Activated CD4-positive, alpha-beta T cell treated with anti-CD3 and anti-CD28 coated beads, Interleukin-10, Interleukin-2, amounts not matched to agents 100 ng/mL and 50 ng/mL, durations not matched to agents 16 hours and 8 hours (primary cell): ENCODE measurements around the gene SMR3B.

Source experiments
- DNase-seq: peaks from one replicate; pipeline ENCODE4 v3.0.0-alpha.2; 2020

Gene SMR3B

DNA sequence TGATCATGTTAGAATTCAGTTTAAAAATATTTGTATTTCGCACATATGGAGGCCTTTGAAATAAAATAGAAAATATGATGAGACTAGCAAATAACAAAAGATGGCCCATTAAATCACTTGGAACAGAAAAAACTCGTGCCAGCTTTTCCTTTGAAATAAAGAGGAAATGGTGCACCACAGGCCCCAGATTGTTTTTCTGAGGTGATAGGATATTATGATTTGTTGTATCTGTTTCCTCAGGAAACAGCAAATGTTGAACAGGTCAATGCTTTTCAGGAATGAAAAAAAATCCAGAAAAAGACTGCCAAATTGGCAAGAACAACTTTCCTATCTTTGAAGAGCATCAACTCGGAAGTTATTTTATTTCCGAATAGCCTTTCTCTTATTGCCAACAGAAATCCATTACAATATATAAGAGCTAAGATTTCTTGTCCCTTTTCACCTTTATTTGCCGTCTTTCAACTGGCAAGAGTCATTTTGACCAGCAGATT, at the start of gene SMR3B:
Gene SMR3B (plus strand): TSS at position 441 of the 491 bp plus-strand sequence. CDS start 1,380 bp downstream, outside the sequence.
- no peak for DNase-seq

DNA sequence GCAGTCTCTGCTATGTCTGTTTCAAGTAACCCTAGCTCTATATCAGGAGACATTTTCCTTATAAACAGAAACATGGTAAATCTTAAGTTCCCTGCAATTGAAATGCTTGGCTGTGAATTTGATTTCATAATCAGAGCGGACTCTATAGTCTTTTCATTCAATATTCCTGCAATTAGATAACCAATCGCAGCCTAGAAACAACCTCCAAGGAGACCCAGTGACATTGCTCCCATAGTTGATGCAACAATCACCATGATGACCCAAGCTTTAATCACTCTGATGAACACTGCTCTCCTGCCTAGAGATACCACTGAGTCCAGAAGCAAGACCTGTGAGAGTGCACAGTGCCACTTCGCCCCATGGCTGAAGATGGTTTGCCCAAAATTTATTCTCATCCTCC, 48.2 kb upstream of the SMR3B start, which contains the start of gene CABS1:
Gene CABS1 (plus strand): TSS at position 301 of the 400 bp plus-strand sequence. CDS start 59 bp downstream, at position 360.
- DNase-seq, result no peak

DNA sequence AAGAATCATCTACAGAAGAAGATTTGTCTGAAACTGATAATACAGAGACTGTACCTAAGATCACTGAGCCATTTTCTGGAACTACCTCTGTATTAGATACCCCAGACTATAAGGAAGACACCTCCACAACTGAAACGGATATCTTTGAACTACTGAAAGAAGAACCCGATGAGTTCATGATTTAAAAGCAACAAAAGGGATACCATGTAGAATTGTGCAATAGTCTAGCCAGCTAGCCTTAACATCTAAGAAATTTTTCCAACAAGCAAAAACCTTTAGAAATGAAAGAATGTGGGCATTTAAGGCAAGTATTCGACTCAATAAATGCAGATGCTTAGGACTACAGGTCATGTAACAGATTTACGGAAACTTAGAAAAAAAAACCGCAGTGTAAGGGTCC, 46.9 kb upstream of the SMR3B start:
- DNase-seq, result no peak

DNA sequence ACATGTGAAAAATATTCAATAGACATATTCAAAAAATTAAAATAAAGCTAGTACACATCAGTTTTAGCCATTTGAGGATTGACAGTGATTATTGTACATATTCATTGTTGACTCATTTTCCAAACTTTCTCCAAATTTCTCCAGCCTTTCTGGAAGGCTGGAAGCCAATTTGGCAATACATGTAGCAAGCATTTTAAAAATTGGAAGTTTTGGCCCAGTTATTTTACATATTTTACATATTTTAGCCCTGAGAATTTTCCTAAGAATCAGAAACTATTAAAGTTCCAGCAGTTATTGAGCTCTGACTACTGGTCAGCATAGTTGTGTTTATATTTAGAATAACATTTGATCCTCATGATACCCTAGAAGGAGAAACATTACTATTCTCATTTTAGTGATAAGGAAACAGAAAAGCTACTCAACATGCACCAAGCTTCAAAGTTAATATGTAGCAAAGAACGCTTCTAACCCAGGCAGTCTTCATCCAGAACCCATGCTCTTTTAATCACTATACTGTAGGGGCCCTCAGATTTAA, 45.0 kb upstream of the SMR3B start:
- no peak for DNase-seq

DNA sequence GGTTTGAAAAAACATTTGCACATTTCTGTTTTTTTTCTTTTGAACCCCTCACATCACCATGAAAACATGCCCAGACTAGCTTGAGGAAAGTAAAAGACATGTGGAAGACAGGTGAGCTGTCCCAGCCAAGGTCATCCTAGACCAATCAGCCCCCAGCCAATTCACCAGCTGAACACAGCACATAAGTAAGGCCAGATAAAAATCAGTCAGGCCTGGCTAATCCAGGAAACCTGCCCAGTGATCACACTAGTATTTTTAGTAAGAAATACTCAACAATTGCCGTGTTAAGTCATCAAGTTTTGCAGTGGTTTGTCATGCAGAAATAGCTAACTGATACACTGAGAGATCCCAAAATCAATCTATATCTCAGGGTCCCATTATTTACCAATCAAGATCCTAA, 26.7 kb upstream of the SMR3B start:
- no peak for DNase-seq

DNA sequence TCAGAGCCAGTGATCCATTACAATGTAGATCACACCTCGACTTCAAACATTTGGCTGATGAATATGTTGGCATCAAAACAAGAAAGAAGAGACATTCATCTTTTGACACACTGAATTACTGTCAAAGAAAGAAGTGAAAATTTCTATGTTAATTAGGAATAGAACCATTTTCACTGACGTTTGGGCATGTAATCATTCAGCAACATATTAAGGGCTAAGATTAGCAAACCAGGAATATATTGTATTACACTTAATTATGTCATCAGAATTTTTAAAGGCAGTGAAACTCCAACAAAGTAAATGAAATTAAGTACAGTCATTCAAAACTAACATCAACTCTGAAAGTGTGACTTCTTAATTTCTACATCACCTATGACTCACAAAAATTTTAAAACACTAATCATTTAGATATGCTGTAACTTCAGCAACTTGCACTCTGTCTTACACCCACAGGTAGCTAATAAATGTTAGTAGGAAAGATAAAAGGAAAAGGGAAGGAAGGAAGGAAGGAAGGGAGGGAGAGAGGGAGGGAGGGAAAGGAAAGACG, 23.7 kb upstream of the SMR3B start:
- no peak for DNase-seq

DNA sequence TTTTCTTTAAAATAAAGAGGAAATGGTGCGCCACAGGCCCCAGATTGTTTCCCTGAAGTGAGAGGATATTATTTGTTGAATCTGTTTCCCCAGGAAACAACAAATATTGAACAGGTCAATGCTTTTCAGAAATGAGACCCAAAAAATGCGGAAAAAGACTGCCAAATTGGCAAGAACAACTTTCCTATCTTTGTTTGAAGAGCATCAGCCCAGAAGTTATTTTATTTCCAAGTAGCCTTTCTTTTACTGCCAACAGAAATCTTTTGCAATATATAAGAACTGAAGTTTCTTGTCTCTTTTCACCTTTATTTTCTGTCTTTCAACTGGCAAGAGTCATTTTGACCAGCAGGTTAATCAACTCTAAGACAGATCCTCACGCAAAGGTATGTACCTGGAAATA, 22.5 kb upstream of the SMR3B start, which contains the start of gene SMR3A:
Gene SMR3A (plus strand): TSS at position 301 of the 400 bp plus-strand sequence. CDS start 1,356 bp downstream, outside the sequence.
- no peak for DNase-seq

DNA sequence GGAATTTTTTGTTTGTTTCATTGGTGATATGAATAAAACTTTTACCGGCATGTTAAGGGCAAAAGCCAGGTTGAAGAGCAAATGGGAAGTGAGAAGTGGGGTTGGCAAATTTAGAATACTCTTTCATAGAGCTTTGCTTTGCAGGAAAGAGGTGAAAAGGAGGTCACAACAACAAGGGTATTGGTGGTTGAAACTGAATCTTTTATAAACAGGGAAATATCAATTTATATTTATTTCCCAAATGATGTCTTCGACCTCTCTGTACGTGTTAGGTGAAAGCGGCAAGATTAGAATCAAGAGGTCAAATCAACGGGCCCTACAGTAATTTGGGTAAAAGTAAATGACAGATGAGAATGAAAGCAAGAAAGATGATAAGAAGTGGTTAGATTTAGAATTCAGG, 18.9 kb upstream of the SMR3B start:
- DNase-seq, result no peak

DNA sequence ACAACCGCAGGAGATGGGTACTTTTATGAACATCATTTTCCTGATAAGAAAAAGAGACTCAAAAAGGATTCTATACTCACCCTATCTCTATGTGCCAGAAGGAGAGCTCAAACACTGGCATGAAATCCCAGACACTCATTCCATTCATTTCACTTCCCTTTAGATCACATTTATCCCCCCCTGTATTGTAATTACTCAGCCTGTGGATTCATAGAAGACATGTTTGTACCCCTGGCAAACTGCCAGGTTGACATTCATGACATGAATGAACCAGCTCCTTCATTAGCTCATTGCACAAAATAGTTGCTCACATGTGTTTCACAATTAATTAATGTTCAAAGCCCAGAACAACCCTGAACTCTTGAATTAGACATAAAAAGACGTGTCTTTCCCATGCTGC, 17.5 kb upstream of the SMR3B start:
- DNase-seq, result no peak

DNA sequence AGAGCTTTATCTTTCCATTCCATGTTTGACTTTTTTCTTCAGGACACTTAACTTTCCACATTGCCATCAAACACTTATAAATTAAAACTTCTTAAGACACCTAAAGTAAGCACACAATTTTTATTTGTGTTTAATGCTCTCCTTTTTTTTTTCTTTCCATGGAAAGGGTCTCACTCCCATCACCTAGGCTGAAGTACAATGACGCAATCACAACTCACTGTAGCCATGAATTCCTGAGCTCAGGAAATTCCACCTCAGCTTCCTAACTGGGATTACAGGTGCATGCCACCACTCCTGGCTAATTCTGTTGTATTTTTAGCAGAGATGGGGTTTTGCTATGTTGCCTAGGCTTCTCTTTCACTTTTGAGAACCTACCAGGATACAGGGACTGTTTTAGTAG, 15.1 kb upstream of the SMR3B start:
- DNase-seq, result no peak

DNA sequence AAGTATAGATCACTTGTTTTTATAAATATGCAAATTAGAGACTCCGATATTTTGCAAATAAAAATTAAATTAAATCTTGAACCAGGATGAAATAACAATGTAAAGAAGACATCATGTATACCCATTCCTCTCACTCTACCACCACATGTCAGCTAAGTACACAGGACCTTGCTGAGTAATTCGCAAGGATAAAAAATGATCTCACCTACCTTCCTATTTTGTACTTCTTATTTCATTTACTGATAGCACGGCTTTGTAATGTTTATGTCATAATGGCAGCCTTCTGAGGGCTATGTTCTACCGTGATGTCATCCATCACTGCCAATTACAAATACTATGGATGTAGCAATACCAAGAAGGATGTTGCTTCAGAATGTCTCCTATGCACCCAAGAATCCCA, 10.9 kb upstream of the SMR3B start:
- DNase-seq, result no peak

DNA sequence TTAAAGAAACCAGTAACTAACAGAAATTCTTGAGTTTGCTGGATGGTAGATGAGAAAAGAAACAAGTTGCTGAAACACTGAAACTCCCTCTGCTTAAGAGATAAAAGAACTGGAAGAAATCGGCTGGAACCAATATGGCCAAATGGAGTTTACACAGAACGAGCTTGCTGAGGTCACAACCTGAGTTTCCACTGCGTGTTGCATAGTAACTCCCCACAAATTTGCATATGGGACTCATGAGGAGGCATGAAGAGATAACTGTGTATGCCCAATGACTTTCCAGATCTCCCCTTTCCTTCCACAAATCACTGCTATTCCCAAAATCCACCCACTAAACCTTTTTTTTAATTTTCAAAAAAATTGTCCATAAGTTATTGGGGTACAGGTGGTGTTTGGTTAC, 10.2 kb upstream of the SMR3B start:
- no peak for DNase-seq

DNA sequence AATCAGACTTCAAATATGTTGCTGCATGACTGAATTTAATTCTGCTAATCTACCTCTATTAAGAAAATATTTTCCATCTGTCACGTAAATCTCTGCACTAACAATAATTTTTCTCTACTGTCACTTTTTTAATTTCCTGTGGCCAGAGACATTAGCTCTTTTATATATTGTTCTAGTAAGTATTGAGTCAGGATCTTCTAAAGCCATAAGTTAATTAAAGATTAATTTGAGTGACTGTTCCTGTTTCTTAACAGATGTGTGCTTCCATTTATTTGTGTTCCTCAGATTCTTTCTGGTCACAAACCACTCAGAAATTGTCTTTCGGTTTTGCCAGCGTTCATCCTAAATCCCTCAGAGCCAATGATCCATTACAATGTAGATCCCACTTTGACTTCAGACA, 2.4 kb upstream of the SMR3B start:
- no peak for DNase-seq

DNA sequence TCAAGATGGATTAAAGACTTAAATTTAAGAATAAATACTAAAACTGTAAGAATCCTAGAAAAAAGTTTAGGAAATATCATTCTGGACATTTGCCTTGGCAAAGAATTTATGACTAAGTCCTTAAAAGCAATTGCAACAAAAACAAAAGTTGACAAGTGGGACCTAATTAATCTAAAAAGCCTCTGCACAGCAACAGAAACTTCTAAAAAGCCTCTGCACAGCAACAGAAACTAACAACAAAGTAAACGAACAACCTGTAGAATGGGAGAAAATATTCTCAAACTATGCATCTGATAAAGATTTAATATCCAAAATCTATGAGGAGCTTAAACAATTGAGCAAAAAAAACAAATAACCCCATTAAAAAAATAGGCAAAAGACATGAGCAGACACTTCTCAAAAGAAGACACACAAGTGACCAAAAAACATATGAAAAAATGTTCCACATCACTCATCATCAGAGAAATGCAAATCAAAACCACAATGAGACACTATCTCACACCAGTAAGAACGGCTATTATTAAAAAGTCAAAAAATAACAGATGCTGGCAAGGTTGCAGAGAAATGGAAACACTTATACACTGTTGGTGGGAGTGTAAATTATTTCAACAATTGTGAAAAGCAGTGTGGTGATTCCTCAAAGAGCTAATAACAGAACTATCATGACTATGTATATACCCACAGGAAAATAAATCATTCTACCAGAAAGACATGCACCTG, 9.3 kb downstream of the SMR3B start:
- no peak for DNase-seq

DNA sequence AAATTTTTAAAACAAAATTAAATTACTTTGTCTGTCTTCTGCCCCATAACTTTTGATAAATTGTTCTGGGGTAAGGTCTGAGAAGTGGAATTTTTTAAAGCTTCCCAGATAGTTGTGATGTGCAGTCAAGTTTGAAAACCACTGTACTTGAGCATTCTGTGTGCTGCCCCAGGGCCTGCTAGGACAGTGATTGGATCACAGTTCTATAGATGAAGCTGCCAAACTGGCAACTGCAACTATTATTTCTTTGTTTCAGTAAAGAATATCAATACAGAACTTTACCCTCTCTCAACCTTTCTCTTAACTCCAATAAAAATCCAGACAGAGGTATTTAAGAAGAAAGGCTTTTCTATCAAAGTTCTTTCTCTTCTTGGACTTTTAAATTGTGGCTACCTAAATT, 14.6 kb downstream of the SMR3B start, which contains the start of gene OPRPN:
Gene OPRPN (plus strand): TSS at position 361 of the 400 bp plus-strand sequence. CDS start 1,346 bp downstream, outside the sequence.
- DNase-seq, result no peak

DNA sequence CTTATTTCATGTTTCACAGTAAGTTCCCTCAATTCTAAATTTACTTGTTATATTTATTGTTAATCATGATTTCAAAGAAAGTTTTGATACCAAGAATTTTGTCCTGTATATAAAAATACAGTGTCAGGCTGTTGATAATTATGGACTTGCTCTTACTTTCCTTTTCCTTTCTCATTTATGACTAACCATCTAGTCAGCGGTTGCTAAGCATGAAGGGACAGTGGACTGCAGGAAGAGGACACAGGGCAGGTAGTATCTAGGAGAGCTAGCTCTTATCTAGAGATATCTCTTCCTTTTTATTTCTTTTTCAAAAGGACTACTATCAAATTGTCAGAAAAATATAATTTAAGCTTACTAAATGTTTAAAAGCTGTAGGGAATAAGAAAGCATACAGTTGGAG, 16.4 kb downstream of the SMR3B start:
- DNase-seq, result no peak

DNA sequence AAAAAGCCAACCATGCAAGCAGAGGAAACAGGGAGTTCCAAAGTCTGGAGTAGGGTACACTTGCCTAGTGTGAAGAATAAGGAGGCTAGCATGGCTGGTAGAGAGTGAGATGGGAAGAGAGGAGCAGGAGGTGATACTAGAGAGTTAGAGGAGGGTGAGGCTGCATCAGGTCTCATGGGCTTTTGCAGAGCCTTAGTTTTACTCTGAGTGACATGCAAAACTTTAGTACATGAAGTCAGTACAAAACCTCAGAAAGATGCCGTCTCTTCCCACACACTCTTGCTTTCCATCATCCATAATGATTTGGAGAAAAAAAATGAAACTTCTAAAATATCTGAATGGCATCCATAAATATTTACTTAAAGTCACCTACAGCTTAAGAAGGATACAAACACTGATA, 19.8 kb downstream of the SMR3B start:
- DNase-seq, result no peak

DNA sequence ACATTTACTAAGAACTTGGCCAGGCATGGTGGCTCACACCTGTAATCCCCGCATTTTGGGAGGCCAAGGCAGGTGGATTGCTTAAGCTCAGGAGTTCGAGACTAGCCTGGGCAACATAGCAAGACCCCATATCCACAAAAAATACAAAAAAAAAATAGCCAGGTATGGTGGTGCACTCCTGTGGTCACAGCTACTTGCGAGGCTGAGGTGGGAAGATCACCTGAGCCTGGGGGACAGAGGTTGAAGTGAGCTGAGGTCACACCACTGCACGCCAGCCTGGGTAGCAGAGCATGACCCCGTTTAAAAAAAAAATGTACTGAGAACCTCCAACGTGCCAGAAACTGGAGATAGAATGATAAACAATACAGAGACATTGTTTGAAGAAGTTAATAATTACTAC, 22.8 kb downstream of the SMR3B start:
- DNase-seq, result no peak

DNA sequence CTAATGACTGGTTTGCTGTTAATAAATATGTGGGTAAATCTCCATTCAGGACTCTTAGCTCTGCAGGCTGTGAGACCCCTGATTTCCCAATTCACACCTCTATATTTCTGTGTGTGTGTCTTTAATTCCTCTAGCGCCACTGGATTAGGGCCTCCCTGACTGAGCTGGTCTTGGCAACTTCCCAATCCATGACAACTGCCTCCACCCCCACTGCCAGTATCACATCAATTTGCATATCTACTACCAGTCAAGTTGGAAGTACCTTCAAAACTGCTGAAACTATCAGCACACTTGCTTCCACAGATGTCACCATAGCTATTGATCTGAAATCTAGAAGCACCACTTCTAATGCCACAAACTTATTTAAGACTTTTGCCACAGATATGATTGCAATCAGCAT, 42.4 kb downstream of the SMR3B start:
- DNase-seq, result no peak

DNA sequence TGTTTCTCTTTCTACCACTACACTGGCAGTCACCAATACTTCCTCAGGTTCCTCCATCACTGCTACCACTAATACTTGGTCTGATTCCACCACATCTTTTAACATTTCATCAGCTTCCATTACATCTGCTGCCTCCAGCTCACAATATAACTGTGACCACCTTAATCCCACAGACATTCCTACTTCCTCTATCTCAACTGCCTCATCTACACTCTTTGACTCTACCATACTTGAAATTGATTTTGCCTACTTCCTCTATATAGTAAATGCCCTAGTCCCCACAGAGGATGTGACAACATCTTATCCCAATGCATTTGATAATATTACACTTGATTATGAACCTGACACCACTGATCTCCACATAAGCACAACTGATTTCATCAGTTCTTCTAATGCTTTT, 43.9 kb downstream of the SMR3B start:
- DNase-seq, result no peak

DNA sequence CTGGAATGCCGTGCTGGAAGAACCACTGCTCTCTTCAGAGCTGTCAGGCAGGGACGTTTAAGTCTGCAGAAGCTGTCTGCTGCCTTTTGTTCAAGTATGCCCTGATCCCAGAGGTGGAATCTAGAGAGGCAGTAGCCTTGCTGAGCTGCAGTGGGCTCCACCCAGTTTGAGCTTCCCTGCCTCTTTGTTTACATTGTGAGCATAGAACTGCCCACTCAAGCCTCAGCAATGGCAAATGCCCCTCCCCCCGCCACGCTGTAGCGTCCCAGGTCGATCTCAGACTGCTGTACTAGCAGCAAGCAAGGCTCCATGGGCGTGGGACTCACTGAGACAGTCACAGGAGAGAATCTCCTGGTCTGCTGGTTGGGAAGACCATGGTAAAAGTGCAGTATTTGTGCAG, 54.3 kb downstream of the SMR3B start:
- DNase-seq, result no peak
